ENCODE results near the gene NKX2-8. TPM values are rescaled to one million over a fixed set of nuclear protein-coding genes. Genes with fewer than 3 reads are reported as not detected.

NKX2-8 gene
- total and polyA plus RNA-seq, 2 of the 13 experiments (the other 11 are each of a cell fraction or from before 2014, with no cell fraction given) = not detected

- TF ChIP-seq ZNF362 (CRISPR knock-in tag; IDR thresholded peaks at IDR 0.05; ENCODE audit: borderline replicate concordance) (peak; percentile 48; the same call in 1 of the 2 replicates), EHMT2 (IDR thresholded peaks at IDR 0.05; ENCODE audit: borderline replicate concordance, low read depth, low read length) (peak; percentile 92; the same call in 1 of the 2 replicates), ZSCAN25 (CRISPR knock-in tag; IDR thresholded peaks at IDR 0.05) (peak; percentile 92), SUZ12 (IDR thresholded peaks at IDR 0.05; ENCODE audit: low read depth, low read length) (no peak), HNRNPH1 (optimal IDR thresholded peaks at IDR 0.05; ENCODE audit: low read depth, low read length) (no peak), XRCC5 (optimal IDR thresholded peaks at IDR 0.05; ENCODE audit: low read length) (peak; percentile 66), GABPA (IDR thresholded peaks at IDR 0.05; ENCODE audit: low read depth, low read length) (no peak), GABPA (CRISPR knock-in tag; IDR thresholded peaks at IDR 0.05; ENCODE audit: low read depth) (0 out of 2 replicates have a peak, but pooled peaks have one; percentile 0), ZFX (CRISPR knock-in tag; IDR thresholded peaks at IDR 0.05; ENCODE audit: low read depth) (no peak), ZNF615 (CRISPR knock-in tag; IDR thresholded peaks at IDR 0.05; ENCODE audit: borderline replicate concordance) (no peak), ZNF24 (IDR thresholded peaks at IDR 0.05) (peak; percentile 71; the same call in 1 of the 2 replicates), MAF1 (CRISPR knock-in tag; IDR thresholded peaks at IDR 0.05; ENCODE audit: borderline replicate concordance) (no peak), TBX3 (IDR thresholded peaks at IDR 0.05; ENCODE audit: borderline replicate concordance) (peak; percentile 26; the same call in 1 of the 2 replicates), ISL2 (CRISPR knock-in tag; IDR thresholded peaks at IDR 0.05) (peak; percentile 55; the same call in 1 of the 2 replicates), IRX3 (CRISPR knock-in tag; IDR thresholded peaks at IDR 0.05; ENCODE audit: borderline replicate concordance, low read depth) (no peak), ZNF773 (CRISPR knock-in tag; IDR thresholded peaks at IDR 0.05; ENCODE audit: borderline replicate concordance) (no peak), FOSL2 (CRISPR knock-in tag; IDR thresholded peaks at IDR 0.05) (no peak), SMAD3 (CRISPR knock-in tag; IDR thresholded peaks at IDR 0.05) (peak; percentile 24; the same call in 1 of the 2 replicates), ZNF605 (CRISPR knock-in tag; IDR thresholded peaks at IDR 0.05) (no peak), ZFP90 (CRISPR knock-in tag; IDR thresholded peaks at IDR 0.05; ENCODE audit: borderline replicate concordance) (peak; percentile 76), ZNF124 (CRISPR knock-in tag; IDR thresholded peaks at IDR 0.05) (peak; percentile 76; the same call in 1 of the 2 replicates), KAT8 (CRISPR knock-in tag; IDR thresholded peaks at IDR 0.05) (peak; percentile 36; the same call in 1 of the 2 replicates), JDP2 (CRISPR knock-in tag; IDR thresholded peaks at IDR 0.05; ENCODE audit: borderline replicate concordance) (no peak), NR2F1 (CRISPR knock-in tag; IDR thresholded peaks at IDR 0.05) (peak; percentile 5 to 92; a peak in 2 of 4 replicates)
Measured at GRCh38 chr14:36604757-36605505, 22.5 kb upstream of the NKX2-8 start (continued).
